IMR-90 (cell line): ENCODE data around the gene CRTC1. TPM values are rescaled to one million over a fixed set of nuclear protein-coding genes. Genes with fewer than 3 reads are reported as not detected.

ENCODE experiments used
- ATAC-seq: fragments of 200-7000 bp; cut with Tn5 transposase; 2 replicates; pipeline ENCODE4 v1.9.1; 2020; ENCODE audit warnings: low read depth, mild to moderate bottlenecking, moderate library complexity
- BruUV-seq: library from RNA; stranded (reverse); fragments of 400-500 nt; replicated peaks from 2 replicates; lab custom pipeline; 2021; lab: Mats Ljungman, UMichigan
- CTCF ChIA-PET: fragments of 300-600 bp; formaldehyde crosslinking; extraction: SDS; loops from one replicate; lab custom pipeline; 2021; ENCODE audit warnings: antibody characterized with exemption; lab: Yijun Ruan, JAX
- POLR2A ChIA-PET: fragments of 300-600 bp; sonication (Branson Sonifier 250); formaldehyde crosslinking; loops from one replicate; lab custom pipeline; 2022; ENCODE audit warnings: antibody characterized with exemption; ENCODE audit not compliant: unreplicated experiment; lab: Charles Lee
- DNase-seq: peaks from one replicate; pipeline ENCODE4 v3.0.0; 2013
- H2AFZ ChIP-seq: replicated peaks from 2 replicates; pipeline ENCODE3; 2013; ENCODE audit warnings: low read length, mild to moderate bottlenecking; ENCODE audit not compliant: poor library complexity
- H2AK5ac ChIP-seq: 2 replicates; pipeline ENCODE4 v1.6.1; 2013; ENCODE audit warnings: low read depth, low read length, inconsistent platforms
- H2AK9ac ChIP-seq: replicated peaks from 2 replicates; pipeline ENCODE3; 2013; ENCODE audit warnings: mild to moderate bottlenecking, low read depth, low read length, moderate library complexity; ENCODE audit not compliant: poor library complexity
- H2BK120ac ChIP-seq: 2 replicates; pipeline ENCODE4 v1.6.1; 2013; ENCODE audit warnings: low read depth, low read length, inconsistent platforms
- H2BK15ac ChIP-seq: 3 replicates; pipeline ENCODE4 v1.6.1; 2013; ENCODE audit warnings: low read depth, low read length, inconsistent platforms
- H2BK20ac ChIP-seq: 2 replicates; pipeline ENCODE4 v1.6.1; 2013; ENCODE audit warnings: low read depth, mild to moderate bottlenecking, inconsistent platforms, low read length, moderate library complexity
- H2BK5ac ChIP-seq: 2 replicates; pipeline ENCODE4 v1.6.1; 2013; ENCODE audit warnings: mild to moderate bottlenecking, low read depth, low read length, inconsistent platforms; ENCODE audit not compliant: poor library complexity, severe bottlenecking
- H3K14ac ChIP-seq: replicated peaks from 2 replicates; pipeline ENCODE4 v1.6.1; 2013; ENCODE audit warnings: low read depth, low read length, inconsistent platforms
- H3K18ac ChIP-seq: 2 replicates; pipeline ENCODE4 v1.6.1; 2013; ENCODE audit warnings: low read depth, low read length, control low read depth
- H3K23ac ChIP-seq: 2 replicates; pipeline ENCODE4 v1.6.1; 2013; ENCODE audit warnings: low read depth, low read length, inconsistent platforms
- H3K27ac ChIP-seq: 2 replicates; pipeline ENCODE4 v1.5.1; 2013; ENCODE audit warnings: mild to moderate bottlenecking, control low read depth, low read length; ENCODE audit not compliant: insufficient read depth
- H3K27me3 ChIP-seq: 2 replicates; pipeline ENCODE4 v1.6.1; 2013; ENCODE audit warnings: low read length; ENCODE audit not compliant: control insufficient read depth, insufficient read depth
- H3K36me3 ChIP-seq: 2 replicates; pipeline ENCODE4 v1.6.1; 2013; ENCODE audit warnings: low read length, mixed read lengths; ENCODE audit not compliant: control insufficient read depth, insufficient read depth
- H3K4ac ChIP-seq: 2 replicates; pipeline ENCODE4 v1.6.1; 2013; ENCODE audit warnings: low read depth, low read length, inconsistent platforms
- H3K4me1 ChIP-seq: 2 replicates; pipeline ENCODE4 v1.6.1; 2013; ENCODE audit warnings: low read length, mixed read lengths; ENCODE audit not compliant: control insufficient read depth, insufficient read depth
- H3K4me2 ChIP-seq: 2 replicates; pipeline ENCODE4 v1.6.1; 2013; ENCODE audit warnings: low read depth, mild to moderate bottlenecking, control low read depth, low read length, moderate library complexity
- H3K4me3 ChIP-seq: 2 replicates; pipeline ENCODE4 v1.5.1; 2013; ENCODE audit warnings: low read depth, mild to moderate bottlenecking, control low read depth, low read length, moderate library complexity; ENCODE audit not compliant: insufficient read depth
- H3K56ac ChIP-seq: 2 replicates; pipeline ENCODE4 v1.6.1; 2013; ENCODE audit warnings: low read length, inconsistent platforms; ENCODE audit not compliant: insufficient read depth; ENCODE audit errors: extremely low read depth
- H3K79me1 ChIP-seq, 2 experiments: 2 replicates each; pipeline ENCODE4 v1.6.1; 2013; ENCODE audit warnings: low read length in 2 of 2, inconsistent platforms in 1 of 2, low read depth in 1 of 2
- H3K9ac ChIP-seq: 2 replicates; pipeline ENCODE4 v1.6.1; 2013; ENCODE audit warnings: low read depth, low read length, control low read depth
- H3K9me1 ChIP-seq: 2 replicates; pipeline ENCODE4 v1.6.1; 2013; ENCODE audit warnings: low read length, inconsistent platforms; ENCODE audit not compliant: insufficient read depth
- H3K9me3 ChIP-seq: 2 replicates; pipeline ENCODE4 v1.6.1; 2013; ENCODE audit warnings: low read length; ENCODE audit not compliant: control insufficient read depth, insufficient read depth
- H4K20me1 ChIP-seq: 2 replicates; pipeline ENCODE4 v1.6.1; 2013; ENCODE audit warnings: low read length, inconsistent platforms; ENCODE audit not compliant: insufficient read depth
- H4K5ac ChIP-seq: 2 replicates; pipeline ENCODE4 v1.6.1; 2013; ENCODE audit warnings: mild to moderate bottlenecking, low read depth, low read length, control low read depth
- H4K8ac ChIP-seq, 2 experiments: 2 replicates each; pipeline ENCODE4 v1.6.1; 2013; ENCODE audit warnings: low read depth in 2 of 2, low read length in 2 of 2, control low read depth in 1 of 2, inconsistent platforms in 1 of 2
- H4K91ac ChIP-seq: 2 replicates; pipeline ENCODE4 v1.6.1; 2013; ENCODE audit warnings: low read depth, low read length, inconsistent platforms; ENCODE audit not compliant: insufficient read depth
- CHD1 ChIP-seq: IDR thresholded peaks from 2 replicates; pipeline ENCODE4 v1.6.1; 2012; ENCODE audit warnings: low read depth, low read length, improper control_type of control experiment
- CTCF ChIP-seq: conservative IDR thresholded peaks from 2 replicates; pipeline ENCODE4 v1.5.1; 2012; ENCODE audit warnings: mild to moderate bottlenecking, low read depth, low read length, improper control_type of control experiment
- ELK1 ChIP-seq: fragments of 150-350 bp; IDR thresholded peaks from 2 replicates; pipeline ENCODE4 v1.6.1; 2016; ENCODE audit warnings: low read depth, mild to moderate bottlenecking, low read length, moderate library complexity, borderline replicate concordance
- FOS ChIP-seq: fragments of 150-350 bp; IDR thresholded peaks from 2 replicates; pipeline ENCODE4 v1.6.1; 2016; ENCODE audit warnings: low read depth, low read length
- MAFK ChIP-seq: IDR thresholded peaks from 2 replicates; pipeline ENCODE4 v1.6.1; 2012; ENCODE audit warnings: low read depth, low read length, improper control_type of control experiment
- MAZ ChIP-seq: IDR thresholded peaks from 2 replicates; pipeline ENCODE4 v1.6.1; 2012; ENCODE audit warnings: low read depth, mild to moderate bottlenecking, low read length, improper control_type of control experiment, moderate library complexity, borderline replicate concordance
- MXI1 ChIP-seq: IDR thresholded peaks from 2 replicates; pipeline ENCODE4 v1.6.1; 2012; ENCODE audit warnings: low read depth, mild to moderate bottlenecking, low read length, moderate library complexity, borderline replicate concordance
- NFE2L2 ChIP-seq: fragments of 150-350 bp; IDR thresholded peaks from 2 replicates; pipeline ENCODE4 v1.6.1; 2016; ENCODE audit warnings: low read depth, mild to moderate bottlenecking, low read length
- POLR2A ChIP-seq: IDR thresholded peaks from 2 replicates; pipeline ENCODE4 v1.6.1; 2012; ENCODE audit warnings: mild to moderate bottlenecking, low read depth, low read length
- RAD21 ChIP-seq: IDR thresholded peaks from 2 replicates; pipeline ENCODE4 v1.6.1; 2012; ENCODE audit warnings: low read length, improper control_type of control experiment
- RCOR1 ChIP-seq: IDR thresholded peaks from 2 replicates; pipeline ENCODE4 v1.6.1; 2012; ENCODE audit warnings: mild to moderate bottlenecking, low read length, improper control_type of control experiment; ENCODE audit not compliant: insufficient replicate concordance
- RFX5 ChIP-seq: IDR thresholded peaks from 2 replicates; pipeline ENCODE4 v1.8.0; 2012; ENCODE audit warnings: low read depth, mild to moderate bottlenecking, low read length, moderate library complexity
- USF2 ChIP-seq: fragments of 150-350 bp; IDR thresholded peaks from 2 replicates; pipeline ENCODE4 v1.6.1; 2017; ENCODE audit warnings: mild to moderate bottlenecking, antibody characterized with exemption, low read length, low read depth
- WGBS, 2 experiments: methylation state at CpG; one replicate each; pipeline versions ENCODE4 v1.1.5 to v1.1.7; 2013; ENCODE audit warnings: missing lambda C conversion rate in 2 of 2; ENCODE audit not compliant: insufficient read length in 1 of 2; ENCODE audit errors: extremely low coverage in 2 of 2; 5-methylcytosine and 5-hydroxymethylcytosine counted together
- dilution Hi-C: fragments of 300-500 bp; cut with HindIII; formaldehyde crosslinking; loops from one replicate; pipeline ENCODE4 v1.14.3; 2018; ENCODE audit warnings: low sequenced_read_pairs; ENCODE audit not compliant: unreplicated experiment
- in situ Hi-C: fragments of 300-500 bp; cut with MboI; formaldehyde crosslinking; loops from 3 replicates; pipeline ENCODE4 v1.14.3; 2019; ENCODE audit warnings: low sequenced_read_pairs, inconsistent platforms, mixed read lengths
- intact Hi-C: fragments of 100-400 bp; cut with micrococcal nuclease; formaldehyde crosslinking; loops from 2 replicates; pipeline ENCODE4 v1.10.0; 2022
- polyA plus RNA-seq, 3 experiments: library from polyadenylated mRNA; depleted of rRNA; stranded (reverse); fragments of >200 nt; gene quantifications; 2 replicates each; pipeline ENCODE4 v1.2.3, GENCODE V29; 2012; ENCODE audit warnings: low replicate concordance in 1 of 3
- total RNA-seq: library from RNA; depleted of rRNA; stranded (reverse); fragments of >200 nt; gene quantifications from 2 replicates; pipeline ENCODE4 v1.2.3, GENCODE V29; 2012

The CRTC1 gene
- total and polyA plus RNA-seq, 2 of the 4 experiments (the other 2 are of a cell fraction), result 0.18 to 5.7 TPM

GRCh38 chr19:18754501-18754900 lies 71.0 kb downstream of the CRTC1 start:
- Histone ChIP-seq H4K5ac (no peak overlapping the region), H3K36me3 (peaks cover 12% of the 10 kb centered on the region; the same call in 1 of the 2 replicates), H2BK120ac (no peak overlapping the region), H3K4me2 (no peak overlapping the region), H3K18ac (no peak overlapping the region), H3K79me1 (no peaks in the 10 kb centered on the region), H3K9me1 (0 out of 2 replicates have a peak, but pooled peaks cover 3% of the 10 kb centered on the region), H3K9me3 (no peaks in the 10 kb centered on the region), H3K4me3 (no peak overlapping the region), H3K27me3 (no peaks in the 10 kb centered on the region), H4K91ac (no peak overlapping the region), H3K4me1 (no peaks in the 10 kb centered on the region), H2BK5ac (no peak overlapping the region), H2BK20ac (no peak overlapping the region), H3K27ac (no peak overlapping the region), H3K14ac (no peak overlapping the region), H3K4ac (no peak overlapping the region), H2AK9ac (no peak overlapping the region), H2AFZ (no peak overlapping the region), H3K23ac (no peak overlapping the region), H3K9ac (no peak overlapping the region), H4K20me1 (no peaks in the 10 kb centered on the region), H3K56ac (no peak overlapping the region), H2AK5ac (no peak overlapping the region), H4K8ac (no peak overlapping the region), H2BK15ac (no peak overlapping the region)
- dilution Hi-C loops, result no loop called here
- no peak for TF ChIP-seq CTCF
- no peak for TF ChIP-seq POLR2A
- no peak for TF ChIP-seq MXI1
- TF ChIP-seq USF2, result no peak
- TF ChIP-seq NFE2L2, result no peak
- TF ChIP-seq FOS, result no peak
- no peak for TF ChIP-seq MAZ
- no peak for TF ChIP-seq RFX5
- TF ChIP-seq RCOR1, result no peak
- no peak for TF ChIP-seq RAD21
- no peak for TF ChIP-seq ELK1
- no peak for TF ChIP-seq MAFK
- TF ChIP-seq CHD1, result no peak
- in situ Hi-C loops, result no loop called here
- CTCF ChIA-PET, result no interaction called here
- intact Hi-C loops, result no loop called here
- no CpG with 5 or more reads among the region's 4 CpGs for WGBS, 2 experiments
- ATAC-seq, result no peak
- no peak for DNase-seq
- no TSS peak for BruUV-seq
- POLR2A ChIA-PET, result no interaction called here
